Measurements from ENCODE around the gene DNAJC5G. TPM values are rescaled to one million over a fixed set of nuclear protein-coding genes. Genes with fewer than 3 reads are reported as not detected.

The DNAJC5G gene
- total RNA-seq, 4 donors from 2014 or later = not detected

DNA sequence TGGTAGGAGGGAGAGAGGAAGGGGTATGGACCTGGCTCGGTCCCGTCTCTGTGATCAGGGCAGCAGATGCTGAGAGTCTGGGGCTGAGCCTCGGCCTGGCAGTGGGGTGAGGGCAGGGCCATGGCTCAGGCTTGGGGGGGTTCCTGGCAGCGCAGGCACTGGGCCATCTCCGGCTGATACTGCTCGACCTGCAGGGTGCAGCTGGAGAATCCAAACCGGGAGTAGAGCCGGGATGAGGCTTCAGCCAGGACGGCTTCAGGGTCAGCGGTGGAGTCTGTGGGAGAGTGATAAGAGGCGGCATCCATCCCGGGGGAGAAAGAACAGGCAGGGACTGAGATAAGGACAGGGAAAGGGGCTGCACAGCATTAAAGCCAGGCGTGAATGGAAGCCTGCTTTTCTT is 20.0 kb upstream of the DNAJC5G start:
- H3K27me3 ChIP-seq = peaks cover 81% of the 10 kb centered on the region
- DNase-seq = no peak
- H3K4me1 ChIP-seq = peaks cover 0 to 2% (median 0%) of the 10 kb centered on the region in 4 donors
- H3K9me3 ChIP-seq = no peaks in the 10 kb centered on the region
- no peak for TF ChIP-seq EP300 (IDR thresholded peaks at IDR 0.05; ENCODE audit: low read depth)
- TF ChIP-seq POLR2AphosphoS5 (IDR thresholded peaks at IDR 0.05) = no peak
- no peak for TF ChIP-seq POLR2A (IDR thresholded peaks at IDR 0.05)
- no peak for TF ChIP-seq CTCF (IDR thresholded peaks at IDR 0.05)
- in situ Hi-C loops (cut with MboI; ENCODE audit: low pct_ligation_motif_present in 1 of 4, low pct_unique_long_range_greater_than_20kb in 1 of 4, low sequenced_read_pairs in 3 of 4) = no loop called here
- no peak overlapping the region for H3K4me3 ChIP-seq
- WGBS, 2 donors (ENCODE audit: low coverage in 1 of 2) = 54% methylated on average over 13 of the region's 13 CpGs; no CpG with 5 or more reads in 1 of the 2 donors
- no peak overlapping the region for H3K27ac ChIP-seq
- no peaks in the 10 kb centered on the region for H3K36me3 ChIP-seq
- intact Hi-C loops (cut with DNase I; ENCODE audit: low total_unique reads) = no loop called here

DNA sequence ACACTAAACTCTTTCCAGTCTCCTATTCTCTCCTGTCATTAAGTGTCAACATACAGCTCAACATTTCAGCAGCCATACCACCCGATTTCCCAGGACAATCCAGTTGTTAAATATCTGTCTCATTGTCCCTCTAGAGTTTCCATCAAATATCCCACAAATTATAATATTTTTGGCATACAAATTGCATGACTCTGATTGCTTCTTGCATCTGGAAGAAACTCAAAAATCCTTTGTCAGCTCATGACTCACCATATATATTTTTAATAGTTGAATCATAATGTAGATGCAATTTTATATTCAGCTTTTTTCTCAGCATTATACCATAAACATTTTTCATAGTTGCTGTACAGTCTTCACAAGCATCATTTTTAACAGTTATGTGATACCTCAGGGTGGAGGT is 19.6 kb upstream of the DNAJC5G start:
- H3K27ac ChIP-seq = no peak overlapping the region
- no peaks in the 10 kb centered on the region for H3K4me1 ChIP-seq
- WGBS, 2 donors (ENCODE audit: low coverage in 1 of 2) = 26 to 33% methylated on average over 1 of the region's 1 CpG
- no peaks in the 10 kb centered on the region for H3K9me3 ChIP-seq
- no peak overlapping the region for H3K4me3 ChIP-seq
- intact Hi-C loops (cut with DNase I; ENCODE audit: low total_unique reads) (no loop called here), in situ Hi-C loops (cut with MboI; ENCODE audit: low pct_ligation_motif_present in 1 of 4, low pct_unique_long_range_greater_than_20kb in 1 of 4, low sequenced_read_pairs in 3 of 4) (no loop called here)
- no peaks in the 10 kb centered on the region for H3K36me3 ChIP-seq
- TF ChIP-seq POLR2A (IDR thresholded peaks at IDR 0.05) (no peak), CTCF (IDR thresholded peaks at IDR 0.05) (no peak), EP300 (IDR thresholded peaks at IDR 0.05; ENCODE audit: low read depth) (no peak), POLR2AphosphoS5 (IDR thresholded peaks at IDR 0.05) (no peak)
- peaks cover 81% of the 10 kb centered on the region for H3K27me3 ChIP-seq
- no peak for DNase-seq

GRCh38 chr2:27256855-27257454 is 18.3 kb upstream of the DNAJC5G start:
- peaks cover 89% of the 10 kb centered on the region for H3K27me3 ChIP-seq
- 70% methylated on average over 7 of the region's 7 CpGs; no CpG with 5 or more reads in 1 of the 2 donors for WGBS, 2 donors (ENCODE audit: low coverage in 1 of 2)
- intact Hi-C loops (cut with DNase I; ENCODE audit: low total_unique reads) = no loop called here

DNA sequence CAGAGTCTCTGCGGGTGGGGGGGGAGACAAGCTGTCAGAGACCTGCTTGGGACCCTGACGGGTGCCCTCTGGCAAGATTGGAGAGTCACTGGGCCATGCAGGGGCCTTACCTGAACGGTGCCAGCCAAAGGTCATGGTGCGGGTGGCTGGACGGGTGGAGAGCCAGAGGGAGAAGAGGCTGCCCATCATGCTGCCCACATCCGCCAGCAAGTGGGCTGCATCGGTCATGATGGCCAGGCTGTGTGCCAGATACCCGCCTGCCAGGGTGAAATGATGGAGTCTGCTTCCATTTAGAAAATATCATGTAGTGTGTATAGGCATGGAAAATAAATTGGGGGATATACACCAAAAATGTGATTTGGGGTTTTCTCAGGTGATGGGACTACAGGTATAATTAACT is 17.2 kb upstream of the DNAJC5G start:
- 80 to 83% methylated on average over 1 to 8 of the region's 8 CpGs for WGBS, 2 donors (ENCODE audit: low coverage in 1 of 2)
- Histone ChIP-seq H3K36me3 (no peaks in the 10 kb centered on the region), H3K27ac (no peak overlapping the region), H3K4me3 (no peak overlapping the region), H3K4me1 (peaks cover 4 to 14% (median 13%) of the 10 kb centered on the region in 4 donors), H3K9me3 (no peaks in the 10 kb centered on the region), H3K27me3 (peaks cover 90% of the 10 kb centered on the region)
- in situ Hi-C loops (cut with MboI; ENCODE audit: low pct_ligation_motif_present in 1 of 4, low pct_unique_long_range_greater_than_20kb in 1 of 4, low sequenced_read_pairs in 3 of 4) (no loop called here), intact Hi-C loops (cut with DNase I; ENCODE audit: low total_unique reads) (no loop called here)
- DNase-seq = no peak
- no peak for TF ChIP-seq CTCF (IDR thresholded peaks at IDR 0.05)
- no peak for TF ChIP-seq POLR2A (IDR thresholded peaks at IDR 0.05)
- no peak for TF ChIP-seq POLR2AphosphoS5 (IDR thresholded peaks at IDR 0.05)
- no peak for TF ChIP-seq EP300 (IDR thresholded peaks at IDR 0.05; ENCODE audit: low read depth)

More at GRCh38 chr2:27256855-27257454, 18.3 kb upstream of the DNAJC5G start:
- no peak for TF ChIP-seq CTCF (IDR thresholded peaks at IDR 0.05)
- TF ChIP-seq POLR2AphosphoS5 (IDR thresholded peaks at IDR 0.05) = no peak
- TF ChIP-seq EP300 (IDR thresholded peaks at IDR 0.05; ENCODE audit: low read depth) = no peak
- TF ChIP-seq POLR2A (IDR thresholded peaks at IDR 0.05) = no peak
- peaks cover 0 to 3% (median 2%) of the 10 kb centered on the region in 4 donors for H3K4me1 ChIP-seq
- no peaks in the 10 kb centered on the region for H3K36me3 ChIP-seq
- no peak overlapping the region for H3K27ac ChIP-seq
- in situ Hi-C loops (cut with MboI; ENCODE audit: low pct_ligation_motif_present in 1 of 4, low pct_unique_long_range_greater_than_20kb in 1 of 4, low sequenced_read_pairs in 3 of 4) = no loop called here
- no peaks in the 10 kb centered on the region for H3K9me3 ChIP-seq
- DNase-seq = no peak
- H3K4me3 ChIP-seq = no peak overlapping the region
